ENCODE measurements around the gene PRSS22. TPM values are rescaled to one million over a fixed set of nuclear protein-coding genes. Genes with fewer than 3 reads are reported as not detected.

Gene PRSS22
- total and polyA plus RNA-seq, 9 donors, result 0.10 to 7.2 (median 1.2) TPM; not detected in 3

DNA sequence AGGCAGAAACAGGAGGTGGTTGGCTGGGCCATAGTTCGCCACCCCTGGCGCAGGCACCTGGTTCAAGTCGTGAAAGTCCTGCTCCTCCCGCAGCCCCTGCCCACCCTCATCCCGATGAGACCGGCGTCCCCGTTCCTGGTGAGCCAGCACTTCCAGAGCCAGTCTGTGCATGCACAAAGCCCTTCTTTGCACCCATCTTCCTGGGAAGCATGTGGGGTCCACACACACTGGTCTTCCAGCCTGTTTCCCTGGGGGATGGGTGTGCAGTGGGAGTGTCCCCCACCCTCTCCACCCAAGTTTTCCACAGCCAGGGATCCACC is 29.5 kb downstream of the PRSS22 start:
- DNase-seq, result no peak
- H3K27me3 ChIP-seq, result no peaks in the 10 kb centered on the region
- no peaks in the 10 kb centered on the region for H3K9me3 ChIP-seq
- no peaks in the 10 kb centered on the region for H3K4me1 ChIP-seq (ENCODE audit: insufficient read depth)
- no peak overlapping the region for H3K27ac ChIP-seq
- H3K4me3 ChIP-seq, result no peak overlapping the region
- H3K36me3 ChIP-seq, result no peaks in the 10 kb centered on the region
- WGBS, 3 donors, result 78 to 92% (median 86%) methylated on average over 8 of the region's 8 CpGs
- TF ChIP-seq, protein P1, sequence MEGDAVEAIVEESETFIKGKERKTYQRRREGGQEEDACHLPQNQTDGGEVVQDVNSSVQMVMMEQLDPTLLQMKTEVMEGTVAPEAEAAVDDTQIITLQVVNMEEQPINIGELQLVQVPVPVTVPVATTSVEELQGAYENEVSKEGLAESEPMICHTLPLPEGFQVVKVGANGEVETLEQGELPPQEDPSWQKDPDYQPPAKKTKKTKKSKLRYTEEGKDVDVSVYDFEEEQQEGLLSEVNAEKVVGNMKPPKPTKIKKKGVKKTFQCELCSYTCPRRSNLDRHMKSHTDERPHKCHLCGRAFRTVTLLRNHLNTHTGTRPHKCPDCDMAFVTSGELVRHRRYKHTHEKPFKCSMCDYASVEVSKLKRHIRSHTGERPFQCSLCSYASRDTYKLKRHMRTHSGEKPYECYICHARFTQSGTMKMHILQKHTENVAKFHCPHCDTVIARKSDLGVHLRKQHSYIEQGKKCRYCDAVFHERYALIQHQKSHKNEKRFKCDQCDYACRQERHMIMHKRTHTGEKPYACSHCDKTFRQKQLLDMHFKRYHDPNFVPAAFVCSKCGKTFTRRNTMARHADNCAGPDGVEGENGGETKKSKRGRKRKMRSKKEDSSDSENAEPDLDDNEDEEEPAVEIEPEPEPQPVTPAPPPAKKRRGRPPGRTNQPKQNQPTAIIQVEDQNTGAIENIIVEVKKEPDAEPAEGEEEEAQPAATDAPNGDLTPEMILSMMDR (IDR thresholded peaks at IDR 0.05), result no peak
- TF ChIP-seq EP300 (IDR thresholded peaks at IDR 0.05) (no peak), POLR2A (IDR thresholded peaks at IDR 0.05) (no peak)
- intact Hi-C loops (cut with DNase I), result no loop called here

DNA sequence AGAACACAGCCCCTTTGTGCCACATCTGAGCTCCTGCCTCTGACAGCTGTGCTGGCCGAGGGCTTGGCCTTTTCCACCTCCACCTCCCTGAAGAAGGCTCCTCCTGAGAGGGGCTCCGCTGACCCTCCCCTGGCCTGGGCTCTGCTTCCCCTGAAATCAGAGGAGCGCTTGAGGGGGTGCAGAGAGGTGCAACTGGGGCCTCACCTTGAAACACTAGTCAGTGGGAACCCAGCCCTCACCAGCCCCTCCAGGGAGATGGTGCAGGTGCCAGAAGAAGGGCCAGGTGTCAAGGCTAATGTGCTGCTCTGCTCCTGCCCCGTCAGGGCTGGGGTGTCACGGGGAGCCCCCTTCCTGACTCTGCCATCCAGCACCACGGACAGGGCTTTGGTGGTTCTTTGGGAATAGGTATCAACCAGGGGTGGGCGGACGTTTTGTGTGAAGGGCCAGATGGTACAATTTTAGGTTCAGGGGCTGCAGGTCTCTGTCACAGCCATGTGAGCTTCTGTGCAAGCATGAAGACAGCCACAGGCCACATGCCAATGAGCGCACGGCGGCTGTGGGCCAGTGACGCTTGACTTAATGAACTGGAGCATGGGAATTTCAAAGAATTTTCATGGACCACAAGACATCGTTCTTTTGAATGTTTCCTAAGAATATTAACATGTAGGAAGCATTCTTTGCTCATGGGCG is 30.0 kb downstream of the PRSS22 start:
- H3K4me1 ChIP-seq (ENCODE audit: insufficient read depth), result no peaks in the 10 kb centered on the region
- no peaks in the 10 kb centered on the region for H3K36me3 ChIP-seq
- 62 to 70% (median 64%) methylated on average over 14 of the region's 14 CpGs for WGBS, 3 donors
- H3K9me3 ChIP-seq, result no peaks in the 10 kb centered on the region
- intact Hi-C loops (cut with DNase I), result no loop called here
- no peak overlapping the region for H3K4me3 ChIP-seq
- TF ChIP-seq POLR2A (IDR thresholded peaks at IDR 0.05) (no peak), EP300 (IDR thresholded peaks at IDR 0.05) (no peak)
- TF ChIP-seq, protein P1 (IDR thresholded peaks at IDR 0.05), result no peak
- no peak overlapping the region for H3K27ac ChIP-seq
- no peaks in the 10 kb centered on the region for H3K27me3 ChIP-seq
- peak in 1 of 5 donors; percentile 14 for DNase-seq

DNA sequence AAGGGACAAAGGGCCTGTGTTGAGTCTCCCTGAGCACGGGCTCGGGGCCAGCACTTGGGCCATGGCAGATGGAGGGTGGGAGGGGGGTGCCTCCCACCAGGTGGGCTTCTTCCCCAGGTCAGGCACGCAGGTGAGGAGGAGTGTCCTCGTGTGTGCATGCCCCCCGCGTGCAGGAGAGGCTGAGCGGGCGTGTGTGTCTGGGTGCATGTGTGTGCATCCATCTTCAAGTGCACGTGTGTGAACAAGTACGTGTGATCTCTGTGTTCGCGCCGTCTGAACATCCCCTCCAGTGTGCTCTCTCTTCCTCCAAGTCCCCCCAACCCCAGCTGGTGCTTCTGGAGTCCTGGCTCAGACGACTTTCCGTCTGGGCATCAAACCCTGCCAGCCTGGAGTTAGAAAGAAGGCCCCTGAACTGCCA is 30.6 kb downstream of the PRSS22 start:
- no peaks in the 10 kb centered on the region for H3K9me3 ChIP-seq
- 68 to 77% (median 73%) methylated on average over 15 of the region's 15 CpGs for WGBS, 3 donors
- no peaks in the 10 kb centered on the region for H3K36me3 ChIP-seq
- DNase-seq, result peak in 1 of 5 donors; percentile 24
- intact Hi-C loops (cut with DNase I), result no loop called here
- H3K4me3 ChIP-seq, result no peak overlapping the region
- TF ChIP-seq POLR2A (IDR thresholded peaks at IDR 0.05) (no peak), EP300 (IDR thresholded peaks at IDR 0.05) (no peak)
- TF ChIP-seq, protein P1 (IDR thresholded peaks at IDR 0.05), result no peak
- H3K4me1 ChIP-seq (ENCODE audit: insufficient read depth), result no peaks in the 10 kb centered on the region
- H3K27ac ChIP-seq, result no peak overlapping the region
- no peaks in the 10 kb centered on the region for H3K27me3 ChIP-seq

DNA sequence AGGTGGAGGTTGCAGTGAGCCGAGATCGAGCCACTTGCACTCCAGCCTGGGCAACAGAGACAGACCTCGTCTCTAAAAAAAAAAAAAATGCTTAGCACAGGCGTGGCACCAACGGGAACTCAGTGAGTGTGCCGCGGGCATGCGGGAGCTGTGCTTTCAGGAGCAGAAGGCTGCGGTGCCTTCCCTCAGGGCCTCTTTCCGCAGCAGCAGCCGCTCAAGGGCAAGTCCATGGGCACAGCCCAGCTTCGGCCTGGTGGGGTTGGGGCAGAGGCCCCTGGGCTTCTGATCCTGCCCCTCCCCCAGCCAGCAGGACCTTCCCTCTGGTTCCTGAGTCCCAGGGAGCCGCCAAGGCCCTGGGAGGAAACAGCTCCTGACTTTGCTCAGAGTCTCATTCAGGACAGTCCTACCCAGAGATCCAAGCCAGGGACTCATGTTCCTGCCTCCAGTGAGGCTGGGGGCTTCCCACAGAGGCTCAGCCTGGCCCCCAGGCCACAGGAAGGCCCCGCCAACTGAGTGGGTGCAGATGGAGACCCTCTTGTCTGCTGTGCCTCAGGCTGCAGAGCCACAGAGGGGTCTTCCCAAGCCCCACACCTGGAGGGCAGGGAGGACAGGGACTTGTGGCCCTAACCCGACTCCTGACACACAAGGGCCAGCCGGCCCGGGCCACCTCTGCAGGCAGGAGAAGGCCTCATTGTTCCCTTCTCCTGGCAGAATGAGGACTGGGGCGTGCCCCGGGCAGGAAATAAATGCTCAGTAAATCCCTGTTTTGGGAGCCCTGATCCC is 31.2 kb downstream of the PRSS22 start:
- Histone ChIP-seq H3K36me3 (no peaks in the 10 kb centered on the region), H3K27ac (no peak overlapping the region), H3K27me3 (no peaks in the 10 kb centered on the region), H3K9me3 (no peaks in the 10 kb centered on the region), H3K4me1 (ENCODE audit: insufficient read depth) (no peaks in the 10 kb centered on the region), H3K4me3 (no peak overlapping the region)
- intact Hi-C loops (cut with DNase I), result no loop called here
- TF ChIP-seq, protein P1 (IDR thresholded peaks at IDR 0.05), result no peak
- peak in 1 of 5 donors; percentile 9 for DNase-seq
- 67 to 74% (median 69%) methylated on average over 18 to 19 of the region's 19 CpGs for WGBS, 3 donors
